Measurements from ENCODE around the gene SUSD1.

GRCh38 chr9:112130997-112131396 lies 44.1 kb downstream of the SUSD1 start:
- TF ChIP-seq POLR2A (IDR thresholded peaks at IDR 0.05; ENCODE audit: low read depth, low read length) (no peak), SPI1 (IDR thresholded peaks at IDR 0.05; ENCODE audit: low read depth, low read length) (no peak), POU2F2 (IDR thresholded peaks at IDR 0.05; ENCODE audit: low read depth, low read length) (no peak), POLR2AphosphoS5 (IDR thresholded peaks at IDR 0.05; ENCODE audit: low read depth, low read length) (no peak)
